GM18520 (cell line): Measurements from ENCODE around the gene TUBGCP2.
"Not testable (repeated sequence)": the region's sequence is repeated elsewhere in the genome, so short reads cannot be mapped to it uniquely, and the experiment has no call there.

Experiments
- ATAC-seq: cut with Tn5 transposase; IDR thresholded peaks from one replicate; pipeline ENCODE4 v1.9.1; 2021; ENCODE audit not compliant: unreplicated experiment

TUBGCP2 gene

DNA sequence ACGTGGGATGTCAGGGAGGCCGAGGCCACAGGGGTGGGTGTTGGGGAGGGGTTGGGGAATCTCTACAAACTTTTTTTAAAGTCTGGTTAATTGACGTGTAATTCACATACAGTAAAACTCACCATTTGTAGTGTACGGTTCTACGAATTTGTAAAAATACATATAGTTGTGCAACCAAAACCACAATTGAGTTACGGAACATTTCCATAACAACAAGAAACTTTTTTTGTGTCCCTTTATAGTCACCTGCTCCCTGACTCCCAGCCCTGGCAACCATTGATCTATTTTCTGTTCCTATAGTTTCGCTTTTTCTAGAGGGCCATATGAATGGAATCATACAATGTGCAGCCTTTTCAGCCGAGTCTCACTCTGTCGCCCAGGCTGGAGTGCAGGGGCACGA lies 73.9 kb downstream of the TUBGCP2 start:
- ATAC-seq = not testable (repeated sequence)

DNA sequence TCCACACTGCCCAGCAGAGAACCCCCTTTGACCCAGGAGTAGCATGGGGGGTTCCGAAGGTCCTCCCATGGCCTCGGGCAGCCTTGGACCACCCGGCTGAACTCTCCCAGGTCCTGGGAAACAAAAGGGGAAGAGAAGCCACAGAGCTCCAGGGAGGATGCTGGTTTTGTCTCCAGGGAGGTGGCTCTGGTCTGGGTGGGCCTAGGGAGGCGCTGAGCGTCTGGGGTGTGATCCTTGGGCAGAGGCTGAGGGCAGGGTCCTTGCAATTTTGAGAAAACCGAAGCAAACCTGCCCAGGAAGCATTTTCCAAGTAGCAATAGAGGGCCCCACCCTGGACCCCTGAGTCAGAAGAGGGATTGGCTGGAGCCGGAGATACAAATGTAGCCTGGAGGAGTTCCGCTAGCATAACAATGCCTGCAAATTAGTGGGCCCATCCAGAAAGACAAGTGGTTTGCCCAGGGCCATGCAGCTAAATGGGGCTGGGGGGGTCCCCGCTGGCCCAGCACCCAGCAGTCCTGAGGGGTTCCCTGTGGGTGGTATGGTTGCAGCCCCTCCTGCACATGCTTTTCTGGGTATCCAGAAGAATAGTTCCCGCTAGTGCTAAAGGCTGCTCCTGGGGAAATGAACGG lies 76.6 kb downstream of the TUBGCP2 start:
- no peak for ATAC-seq

DNA sequence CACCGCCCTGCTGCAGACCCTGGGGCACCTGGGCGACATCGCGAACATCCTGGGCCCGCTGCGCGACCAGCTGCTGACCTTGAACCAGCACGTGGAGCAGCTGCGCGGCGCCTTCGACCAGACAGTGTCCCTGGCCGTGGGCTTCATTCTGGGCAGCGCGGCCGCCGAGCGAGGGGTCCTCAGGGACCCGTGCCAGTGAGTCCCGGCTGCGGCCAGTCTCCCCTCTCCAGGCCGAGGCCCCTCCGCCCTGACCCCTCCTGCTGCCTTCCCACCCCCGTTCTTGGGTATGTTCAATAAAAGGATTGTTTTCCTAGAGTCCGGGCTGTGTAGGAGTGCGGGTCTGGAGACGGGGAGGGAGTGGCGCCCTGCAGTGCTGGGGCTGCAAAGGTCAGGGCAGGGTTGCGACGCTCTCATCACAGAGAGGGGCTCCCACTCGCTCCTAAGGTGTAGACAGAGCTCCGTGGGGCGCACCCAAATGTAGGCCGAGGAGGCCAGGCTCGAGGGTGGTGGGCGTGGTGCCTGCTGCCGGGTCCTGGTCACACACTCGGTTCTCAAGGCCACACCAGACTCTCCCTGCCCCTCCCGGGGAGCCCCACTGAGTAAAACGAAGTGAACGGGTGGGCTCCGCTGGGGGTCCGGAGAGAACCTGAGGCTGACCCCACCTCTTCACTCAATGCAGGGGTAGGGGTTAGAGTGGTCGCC lies 77.3 kb downstream of the TUBGCP2 start:
- no peak for ATAC-seq

DNA sequence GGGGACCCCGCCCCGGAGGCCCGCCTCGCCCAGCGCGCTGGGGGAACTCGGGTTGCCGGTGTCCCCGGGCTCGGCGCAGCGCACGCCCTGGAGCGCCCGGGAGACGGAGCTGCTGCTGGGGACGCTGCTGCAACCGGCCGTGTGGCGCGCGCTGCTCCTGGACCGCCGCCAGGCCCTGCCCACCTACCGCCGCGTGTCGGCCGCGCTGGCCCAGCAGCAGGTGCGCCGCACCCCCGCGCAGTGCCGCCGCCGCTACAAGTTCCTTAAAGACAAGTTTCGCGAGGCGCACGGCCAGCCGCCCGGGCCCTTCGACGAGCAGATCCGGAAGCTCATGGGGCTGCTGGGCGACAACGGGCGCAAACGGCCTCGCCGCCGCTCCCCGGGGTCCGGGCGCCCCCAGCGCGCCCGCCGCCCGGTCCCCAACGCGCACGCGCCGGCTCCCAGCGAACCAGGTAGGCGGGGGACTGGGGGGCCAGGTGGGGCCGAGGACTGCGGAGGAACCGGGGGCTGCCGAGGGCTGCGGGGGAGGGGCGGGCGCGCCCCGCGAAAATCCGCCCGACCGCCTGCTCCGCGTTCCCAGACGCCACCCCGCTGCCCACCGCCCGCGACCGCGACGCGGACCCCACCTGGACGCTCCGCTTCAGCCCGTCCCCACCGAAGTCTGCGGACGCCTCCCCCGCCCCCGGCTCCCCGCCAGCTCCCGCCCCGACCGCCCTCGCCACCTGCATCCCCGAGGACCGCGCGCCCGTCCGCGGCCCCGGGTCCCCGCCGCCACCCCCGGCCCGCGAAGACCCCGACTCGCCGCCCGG lies 78.1 kb downstream of the TUBGCP2 start:
- ATAC-seq = no peak

DNA sequence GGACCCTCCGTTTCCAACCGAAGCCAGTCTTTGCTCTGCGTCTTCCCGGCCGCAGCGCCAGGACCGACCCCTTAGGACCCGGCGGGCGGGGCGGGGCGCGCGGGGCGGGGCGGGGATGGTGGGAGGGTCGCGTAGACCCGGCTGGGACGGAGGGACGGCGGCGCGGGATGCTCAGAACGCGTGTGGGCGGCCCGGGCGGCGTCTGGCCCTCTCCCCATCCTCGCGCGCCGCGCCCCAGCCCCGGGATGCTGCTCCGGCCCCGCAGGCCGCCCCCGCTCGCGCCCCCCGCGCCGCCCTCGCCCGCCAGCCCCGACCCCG lies 78.7 kb downstream of the TUBGCP2 start, which contains the start of gene UTF1:
UTF1 (plus strand) TSS at position 174 of the 318 bp plus-strand sequence; CDS start at position 246, 72 bp downstream.
- ATAC-seq = no peak

DNA sequence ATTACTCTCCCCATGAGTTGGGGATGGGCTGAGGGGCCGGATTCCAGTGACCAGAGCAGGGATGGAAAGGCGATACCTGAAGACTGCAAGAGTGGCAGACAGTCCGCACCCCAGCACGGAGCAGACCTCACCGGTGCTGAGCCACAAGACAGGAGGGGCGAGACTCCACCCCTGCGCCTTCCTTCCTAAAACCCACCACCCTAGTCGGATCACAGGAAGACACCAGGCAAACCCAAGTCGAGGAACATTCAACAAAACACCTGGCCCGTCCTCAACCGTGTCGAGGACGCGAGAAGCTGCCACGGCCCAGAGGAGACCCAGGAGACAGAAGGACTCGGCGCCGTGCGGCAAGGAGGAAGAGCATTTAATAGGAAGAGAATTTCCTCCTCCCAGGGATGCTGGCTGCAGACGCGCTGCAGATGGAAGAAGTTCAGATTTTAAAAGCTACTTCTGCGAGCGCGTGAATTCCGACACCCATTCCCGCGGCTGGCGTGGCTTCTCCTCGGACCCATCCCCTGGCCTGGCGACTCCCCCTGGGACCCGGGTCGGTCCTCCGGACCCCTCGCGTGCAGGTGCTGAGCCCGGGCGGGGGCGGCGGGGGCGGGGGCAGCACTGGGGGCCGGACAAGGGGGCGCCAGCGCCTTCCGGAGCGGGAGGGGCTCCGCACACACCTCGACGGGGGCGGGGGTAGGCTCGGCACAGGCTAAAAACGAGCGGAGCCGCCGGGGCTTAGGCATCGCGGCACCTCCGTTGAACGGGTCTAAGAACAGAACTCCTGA lies 79.2 kb downstream of the TUBGCP2 start:
- no peak for ATAC-seq
